ENCODE data around the gene KRT25. TPM values are rescaled to one million over a fixed set of nuclear protein-coding genes. Genes with fewer than 3 reads are reported as not detected.
"Not testable (repeated sequence)": the region's sequence is repeated elsewhere in the genome, so short reads cannot be mapped to it uniquely, and the experiment has no call there.

Gene KRT25
- total RNA-seq, 4 donors from 2014 or later = not detected

GRCh38 chr17:40753804-40754203 is 1.3 kb downstream of the KRT25 start:
- no peak for ATAC-seq (ENCODE audit: low FRiP score)
- no peak for TF ChIP-seq CTCF (IDR thresholded peaks at IDR 0.05)
- no peak for DNase-seq (ENCODE audit: low spot score)

- no peak for ATAC-seq (ENCODE audit: low FRiP score)
- DNase-seq (ENCODE audit: low spot score) = no peak
- TF ChIP-seq CTCF (IDR thresholded peaks at IDR 0.05) = no peak
These were observed 4.1 kb downstream of the KRT25 start for GRCh38 chr17:40751065-40751464.

GRCh38 chr17:40750391-40750790 is 4.7 kb downstream of the KRT25 start:
- no peak for DNase-seq (ENCODE audit: low spot score)
- ATAC-seq (ENCODE audit: low FRiP score) = no peak
- no peak for TF ChIP-seq CTCF (IDR thresholded peaks at IDR 0.05)

GRCh38 chr17:40748666-40749065 is 6.5 kb downstream of the KRT25 start:
- ATAC-seq (ENCODE audit: low FRiP score); DNase-seq (ENCODE audit: low spot score): not testable (repeated sequence)

- no peak for TF ChIP-seq CTCF (IDR thresholded peaks at IDR 0.05)
- DNase-seq (ENCODE audit: low spot score) (no peak), ATAC-seq (ENCODE audit: low FRiP score) (no peak)
These were observed 16.6 kb downstream of the KRT25 start for GRCh38 chr17:40738553-40738952.

- DNase-seq (ENCODE audit: low spot score) (no peak), ATAC-seq (ENCODE audit: low FRiP score) (no peak)
- no peak for TF ChIP-seq CTCF (IDR thresholded peaks at IDR 0.05)
These were observed 20.1 kb downstream of the KRT25 start for GRCh38 chr17:40735016-40735415.

GRCh38 chr17:40734018-40734417 is 21.1 kb downstream of the KRT25 start:
- ATAC-seq (ENCODE audit: low FRiP score) (no peak), DNase-seq (ENCODE audit: low spot score) (no peak)
- TF ChIP-seq CTCF (IDR thresholded peaks at IDR 0.05) = no peak

GRCh38 chr17:40730970-40731369 is 24.2 kb downstream of the KRT25 start:
- DNase-seq (ENCODE audit: low spot score) (no peak), ATAC-seq (ENCODE audit: low FRiP score) (no peak)
- TF ChIP-seq CTCF (IDR thresholded peaks at IDR 0.05) = no peak

Measured in omental fat pad (tissue), 4 donors.